ENCODE data around the gene EPHB2. TPM values are rescaled to one million over a fixed set of nuclear protein-coding genes. Genes with fewer than 3 reads are reported as not detected.

Gene EPHB2
- total and polyA plus RNA-seq, 2 donors (not counting 1 experiment from before 2014, with no cell fraction given) = 0.07 to 0.39 TPM

DNA sequence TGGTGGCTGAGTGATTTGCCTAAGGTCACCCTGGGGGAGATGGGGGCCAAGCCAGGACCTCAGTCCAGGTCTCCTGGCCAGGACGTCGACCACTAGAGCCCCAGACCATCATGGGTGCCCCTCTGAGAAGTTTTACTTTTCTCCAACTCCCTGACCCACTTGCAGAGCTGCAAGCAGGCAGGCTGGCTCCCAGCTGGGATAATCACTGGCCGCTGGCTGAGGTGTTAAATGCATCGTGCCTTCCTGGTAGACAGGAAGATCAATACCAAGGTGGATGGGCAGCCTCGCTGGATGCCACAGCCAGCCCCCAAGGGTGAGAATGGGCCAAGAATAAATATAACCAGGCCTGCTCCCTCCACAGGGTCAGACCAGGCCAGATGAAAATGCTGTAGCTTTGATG, 106.2 kb downstream of the EPHB2 start:
- Histone ChIP-seq H3K9me3 (ENCODE audit: control extremely low read depth in 1 of 3, control insufficient read depth in 2 of 3, insufficient read depth in 1 of 3, low read length in 2 of 3) (no peaks in the 10 kb centered on the region), H4K20me1 (ENCODE audit: control insufficient read depth, insufficient read depth, low read length, poor library complexity, severe bottlenecking) (no peaks in the 10 kb centered on the region), H2AFZ (ENCODE audit: insufficient read depth, low read depth, low read length, poor library complexity, severe bottlenecking) (no peak overlapping the region), H3K27me3 (replicated peaks in 1 of 4; ENCODE audit: control extremely low read depth in 1 of 4, control insufficient read depth in 3 of 4, insufficient read depth in 4 of 4, low read length in 3 of 4) (no peaks in the 10 kb centered on the region), H3K4me2 (replicated peaks; ENCODE audit: low read depth, low read length, poor library complexity, severe bottlenecking) (no peak overlapping the region), H3K27ac (ENCODE audit: low read length in 2 of 2) (no peak overlapping the region), H3K9ac (ENCODE audit: low read length) (no peak overlapping the region), H3K36me3 (replicated peaks in 1 of 2; ENCODE audit: control extremely low read depth in 1 of 2, control insufficient read depth in 1 of 2, extremely low read depth in 1 of 2, insufficient read depth in 2 of 2, low read length in 1 of 2) (no peaks in the 10 kb centered on the region), H3K79me2 (ENCODE audit: control insufficient read depth, insufficient read depth, low read length) (no peaks in the 10 kb centered on the region), H3K4me1 (ENCODE audit: control insufficient read depth in 2 of 2, insufficient read depth in 2 of 2, low read length in 2 of 2) (no peaks in the 10 kb centered on the region), H3K4me3 (ENCODE audit: control extremely low read depth in 1 of 5, extremely low read depth in 1 of 5, insufficient read depth in 1 of 5, low read depth in 2 of 5, low read length in 4 of 5) (no peak overlapping the region)
- TF ChIP-seq, protein P1, sequence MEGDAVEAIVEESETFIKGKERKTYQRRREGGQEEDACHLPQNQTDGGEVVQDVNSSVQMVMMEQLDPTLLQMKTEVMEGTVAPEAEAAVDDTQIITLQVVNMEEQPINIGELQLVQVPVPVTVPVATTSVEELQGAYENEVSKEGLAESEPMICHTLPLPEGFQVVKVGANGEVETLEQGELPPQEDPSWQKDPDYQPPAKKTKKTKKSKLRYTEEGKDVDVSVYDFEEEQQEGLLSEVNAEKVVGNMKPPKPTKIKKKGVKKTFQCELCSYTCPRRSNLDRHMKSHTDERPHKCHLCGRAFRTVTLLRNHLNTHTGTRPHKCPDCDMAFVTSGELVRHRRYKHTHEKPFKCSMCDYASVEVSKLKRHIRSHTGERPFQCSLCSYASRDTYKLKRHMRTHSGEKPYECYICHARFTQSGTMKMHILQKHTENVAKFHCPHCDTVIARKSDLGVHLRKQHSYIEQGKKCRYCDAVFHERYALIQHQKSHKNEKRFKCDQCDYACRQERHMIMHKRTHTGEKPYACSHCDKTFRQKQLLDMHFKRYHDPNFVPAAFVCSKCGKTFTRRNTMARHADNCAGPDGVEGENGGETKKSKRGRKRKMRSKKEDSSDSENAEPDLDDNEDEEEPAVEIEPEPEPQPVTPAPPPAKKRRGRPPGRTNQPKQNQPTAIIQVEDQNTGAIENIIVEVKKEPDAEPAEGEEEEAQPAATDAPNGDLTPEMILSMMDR (IDR thresholded peaks at IDR 0.05) = no peak
- no peak for TF ChIP-seq EZH2 (IDR thresholded peaks at IDR 0.05; ENCODE audit: borderline replicate concordance, insufficient read depth, low read depth, low read length, poor library complexity, severe bottlenecking)
- Mint-ChIP-seq H3K9me3 (ENCODE audit: insufficient read depth) (no peaks in the 10 kb centered on the region), H3K27me3 (peaks cover 19% of the 10 kb centered on the region), H3K4me1 (no peaks in the 10 kb centered on the region), H3K27ac (no peak overlapping the region), H3K4me3 (no peak overlapping the region)
- 86% methylated on average over 5 of the region's 5 CpGs for WGBS (ENCODE audit: insufficient coverage)
- DNase-seq (no peak), ATAC-seq (ENCODE audit: low read depth) (no peak)
- ChIA-PET CTCF (no interaction called here), POLR2A (no interaction called here)
- intact Hi-C loops (cut with micrococcal nuclease) = no loop called here

DNA sequence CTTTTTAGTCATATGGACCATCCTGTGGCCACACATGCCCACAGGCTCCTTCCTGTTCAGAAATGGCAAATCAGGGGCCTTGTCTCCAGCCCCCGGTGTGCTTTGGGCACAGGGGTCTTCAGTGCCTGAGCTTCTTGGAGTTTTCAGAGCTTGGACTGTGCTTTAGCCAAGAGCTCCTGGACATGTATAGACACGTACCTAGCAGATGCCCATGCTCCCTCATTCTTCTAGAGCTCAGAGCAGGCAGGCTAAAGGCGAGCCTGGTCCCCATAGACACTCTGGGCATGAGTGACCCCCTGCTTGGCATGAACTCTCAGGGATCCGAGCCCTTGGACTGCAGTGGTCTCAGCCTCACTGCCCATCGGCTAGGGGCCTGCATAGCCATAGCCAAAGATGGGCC, 106.8 kb downstream of the EPHB2 start:
- no peak overlapping the region for H3K4me3 Mint-ChIP-seq
- no peak for DNase-seq

More for the DNA sequence above, 106.8 kb downstream of the EPHB2 start:
- Mint-ChIP-seq H3K9me3 (ENCODE audit: insufficient read depth) (no peaks in the 10 kb centered on the region), H3K4me1 (no peaks in the 10 kb centered on the region), H3K27me3 (peaks cover 19% of the 10 kb centered on the region), H3K27ac (no peak overlapping the region)
- POLR2A ChIA-PET = no interaction called here
- H3K36me3 ChIP-seq (replicated peaks in 1 of 2; ENCODE audit: control extremely low read depth in 1 of 2, control insufficient read depth in 1 of 2, extremely low read depth in 1 of 2, insufficient read depth in 2 of 2, low read length in 1 of 2) = no peaks in the 10 kb centered on the region
- intact Hi-C loops (cut with micrococcal nuclease) = no loop called here
- CTCF ChIA-PET = no interaction called here
- no peaks in the 10 kb centered on the region for H3K79me2 ChIP-seq (ENCODE audit: control insufficient read depth, insufficient read depth, low read length)
- H3K27ac ChIP-seq (ENCODE audit: low read length in 2 of 2) = no peak overlapping the region
- TF ChIP-seq, protein P1 (IDR thresholded peaks at IDR 0.05) = no peak
- no peaks in the 10 kb centered on the region for H4K20me1 ChIP-seq (ENCODE audit: control insufficient read depth, insufficient read depth, low read length, poor library complexity, severe bottlenecking)
- H3K9me3 ChIP-seq (ENCODE audit: control extremely low read depth in 1 of 3, control insufficient read depth in 2 of 3, insufficient read depth in 1 of 3, low read length in 2 of 3) = no peaks in the 10 kb centered on the region
- H3K4me2 ChIP-seq (replicated peaks; ENCODE audit: low read depth, low read length, poor library complexity, severe bottlenecking) = no peak overlapping the region
- no peak overlapping the region for H3K9ac ChIP-seq (ENCODE audit: low read length)
- ATAC-seq (ENCODE audit: low read depth) = no peak
- WGBS (ENCODE audit: insufficient coverage) = 90% methylated on average over 5 of the region's 5 CpGs
- H3K27me3 ChIP-seq (replicated peaks in 1 of 4; ENCODE audit: control extremely low read depth in 1 of 4, control insufficient read depth in 3 of 4, insufficient read depth in 4 of 4, low read length in 3 of 4) = no peaks in the 10 kb centered on the region
- no peak overlapping the region for H2AFZ ChIP-seq (ENCODE audit: insufficient read depth, low read depth, low read length, poor library complexity, severe bottlenecking)
- H3K4me3 ChIP-seq (ENCODE audit: control extremely low read depth in 1 of 5, extremely low read depth in 1 of 5, insufficient read depth in 1 of 5, low read depth in 2 of 5, low read length in 4 of 5) = no peak overlapping the region
- no peaks in the 10 kb centered on the region for H3K4me1 ChIP-seq (ENCODE audit: control insufficient read depth in 2 of 2, insufficient read depth in 2 of 2, low read length in 2 of 2)

All from B cell (primary cell).